HCT116 (cell line): ENCODE measurements around the gene PDE7B. TPM values are rescaled to one million over a fixed set of nuclear protein-coding genes. Genes with fewer than 3 reads are reported as not detected.

Source experiments
- ATAC-seq: fragments of 200-7000 bp; cut with Tn5 transposase; 2 replicates; pipeline ENCODE4 v1.9.1; 2020; ENCODE audit warnings: mild to moderate bottlenecking, moderate library complexity
- BruUV-seq: library from RNA; stranded (reverse); fragments of 400-500 nt; replicated peaks from 2 replicates; lab custom pipeline; 2021; lab: Mats Ljungman, UMichigan
- CTCF ChIA-PET: fragments of 300-600 bp; sonication (Branson Sonifier 250); formaldehyde crosslinking; loops from one replicate; lab custom pipeline; 2021; ENCODE audit warnings: antibody characterized with exemption; lab: Charles Lee
- POLR2A ChIA-PET: fragments of 300-600, 350-600 bp; sonication (Branson Sonifier 250); formaldehyde crosslinking; loops from one replicate; lab custom pipeline; 2021; ENCODE audit warnings: antibody characterized with exemption; lab: Charles Lee
- RAD21 ChIA-PET, 2 experiments: fragments of 300-600 bp; sonication (Branson Sonifier 250); formaldehyde crosslinking; loops; one replicate each; lab custom pipeline; 2023; ENCODE audit warnings: low total read pairs in 2 of 2; ENCODE audit not compliant: uncharacterized antibody in 2 of 2, unreplicated experiment in 2 of 2, low non-redundant PET in 1 of 2; lab: Charles Lee
- DNase-seq: peaks from one replicate; pipeline ENCODE4 v3.0.0-alpha.2; 2010; ENCODE audit warnings: low read depth, low spot score
- H2AFZ ChIP-seq: fragments of 200-600 bp; shearing (Covaris generic), sonication (generic); 2 replicates; pipeline ENCODE4 v1.6.1; 2017; ENCODE audit warnings: low read depth, mixed run types, mixed read lengths, antibody characterized with exemption, low read length; ENCODE audit not compliant: poor library complexity, severe bottlenecking
- H3K27ac ChIP-seq: 2 replicates; pipeline ENCODE4 v1.5.1; 2012; ENCODE audit warnings: low read depth, low read length
- H3K27me3 ChIP-seq: fragments of 200-600 bp; sonication (generic); 2 replicates; pipeline ENCODE4 v1.6.1; 2016; ENCODE audit warnings: mixed run types, low read length, mixed read lengths; ENCODE audit not compliant: insufficient read depth
- H3K36me3 ChIP-seq, 2 experiments: fragments of 200-500 bp in 1 of 2; fragments of 200-600 bp in 1 of 2; sonication (Bioruptor generic) in 1 of 2; sonication (generic) in 1 of 2; 2 replicates each; pipeline versions ENCODE4 v1.5.1 to v1.6.1; 2014 to 2016; ENCODE audit warnings: low read length in 2 of 2, inconsistent platforms in 1 of 2, mixed read lengths in 1 of 2, mixed run types in 1 of 2; ENCODE audit not compliant: insufficient read depth in 2 of 2, control insufficient read depth in 1 of 2
- H3K4me1 ChIP-seq, 2 experiments: fragments of 200-600 bp in 1 of 2; sonication (generic) in 1 of 2; 2 replicates each; pipeline versions ENCODE4 v1.5.1 to v1.6.1; 2012 to 2017; ENCODE audit warnings: low read length in 2 of 2, inconsistent platforms in 1 of 2, mild to moderate bottlenecking in 1 of 2, mixed read lengths in 1 of 2, mixed run types in 1 of 2, moderate library complexity in 1 of 2; ENCODE audit not compliant: insufficient read depth in 2 of 2, control insufficient read depth in 1 of 2
- H3K4me2 ChIP-seq: fragments of 200-600 bp; sonication (generic); 2 replicates; pipeline ENCODE4 v1.6.1; 2017; ENCODE audit warnings: mixed run types, low read length, mixed read lengths
- H3K4me3 ChIP-seq, 2 experiments: fragments of 200-600 bp in 1 of 2; sonication (generic) in 1 of 2; replicated peaks in 1 of 2; 2 replicates each; pipeline ENCODE4 v1.5.1; 2011 to 2016; ENCODE audit warnings: low read length in 2 of 2, control low read depth in 1 of 2, low read depth in 1 of 2, mild to moderate bottlenecking in 1 of 2, mixed read lengths in 1 of 2, mixed run types in 1 of 2
- H3K79me2 ChIP-seq: fragments of 200-600 bp; sonication (generic); 2 replicates; pipeline ENCODE4 v1.6.1; 2017; ENCODE audit warnings: mild to moderate bottlenecking, mixed run types, low read length, moderate library complexity, mixed read lengths; ENCODE audit not compliant: insufficient read depth
- H3K9ac ChIP-seq: fragments of 200-600 bp; sonication (generic); 2 replicates; pipeline ENCODE4 v1.6.1; 2016; ENCODE audit warnings: low read length, mixed read lengths
- H3K9me2 ChIP-seq: fragments of 200-600 bp; sonication (generic), shearing (Covaris generic); 2 replicates; pipeline ENCODE4 v1.6.1; 2017; ENCODE audit warnings: mixed run types, mild to moderate bottlenecking, moderate library complexity; ENCODE audit not compliant: insufficient read depth
- H3K9me3 ChIP-seq, 2 experiments: fragments of 200-500 bp in 1 of 2; fragments of 200-600 bp in 1 of 2; sonication (Bioruptor generic) in 1 of 2; sonication (generic) in 1 of 2; 2 replicates each; pipeline ENCODE4 v1.6.1; 2014 to 2017; ENCODE audit warnings: low read length in 2 of 2, mixed read lengths in 2 of 2, inconsistent platforms in 1 of 2, low read depth in 1 of 2, mild to moderate bottlenecking in 1 of 2, mixed run types in 1 of 2, moderate library complexity in 1 of 2; ENCODE audit not compliant: control insufficient read depth in 1 of 2, insufficient read depth in 1 of 2
- H4K20me1 ChIP-seq: fragments of 200-600 bp; sonication (generic), shearing (Covaris generic); 2 replicates; pipeline ENCODE4 v1.6.1; 2017; ENCODE audit warnings: mixed run types, mild to moderate bottlenecking, moderate library complexity; ENCODE audit not compliant: insufficient read depth
- ELF1 ChIP-seq: IDR thresholded peaks from 2 replicates; pipeline ENCODE4 v1.6.1; 2012; ENCODE audit warnings: low read depth, borderline replicate concordance
- EZH2 ChIP-seq: fragments of 200-600 bp; sonication (generic); IDR thresholded peaks from 2 replicates; pipeline ENCODE4 v1.6.1; 2017; ENCODE audit warnings: antibody characterized with exemption, mixed run types
- EZH2phosphoT487 ChIP-seq: fragments of 200-600 bp; IDR thresholded peaks from 2 replicates; pipeline ENCODE4 v1.6.1; 2018; ENCODE audit warnings: antibody characterized with exemption, borderline replicate concordance
- FOSL1 ChIP-seq: IDR thresholded peaks from 2 replicates; pipeline ENCODE4 v1.6.1; 2012; ENCODE audit warnings: low read depth
- JUND ChIP-seq: IDR thresholded peaks from 2 replicates; pipeline ENCODE4 v1.6.1; 2012
- POLR2AphosphoS5 ChIP-seq: IDR thresholded peaks from 2 replicates; pipeline ENCODE4 v1.6.1; 2011; ENCODE audit warnings: mild to moderate bottlenecking, low read depth, low read length, moderate library complexity
- RAD21 ChIP-seq: IDR thresholded peaks from 2 replicates; pipeline ENCODE4 v1.6.1; 2012; ENCODE audit warnings: low read depth, mild to moderate bottlenecking
- SIN3A ChIP-seq: IDR thresholded peaks from 2 replicates; pipeline ENCODE4 v1.6.1; 2012; ENCODE audit warnings: low read depth
- SP1 ChIP-seq: IDR thresholded peaks from 2 replicates; pipeline ENCODE4 v1.6.1; 2012; ENCODE audit warnings: low read depth
- TCF7L2 ChIP-seq: IDR thresholded peaks from 2 replicates; pipeline ENCODE4 v1.7.0; 2011; ENCODE audit warnings: borderline replicate concordance, inconsistent platforms; ENCODE audit not compliant: insufficient read depth, insufficient read length; ENCODE audit errors: extremely low read depth
- YY1 ChIP-seq: IDR thresholded peaks from 2 replicates; pipeline ENCODE4 v1.6.1; 2011; ENCODE audit warnings: low read length, low read depth, moderate library complexity, mild to moderate bottlenecking; ENCODE audit not compliant: insufficient replicate concordance; ENCODE audit errors: extremely low read depth
- ZBTB33 ChIP-seq: IDR thresholded peaks from 2 replicates; pipeline ENCODE4 v1.6.1; 2011; ENCODE audit warnings: mild to moderate bottlenecking, low read length, moderate library complexity; ENCODE audit not compliant: insufficient replicate concordance; ENCODE audit errors: extremely low read depth
- ZFX ChIP-seq: fragments of 450-650 bp; IDR thresholded peaks from 2 replicates; pipeline ENCODE4 v1.6.1; 2017
- intact Hi-C: fragments of 100-400 bp; cut with micrococcal nuclease; formaldehyde crosslinking; loops from 2 replicates; pipeline ENCODE4 v1.10.0; 2022
- total RNA-seq: library from RNA; stranded (reverse); gene quantifications from one replicate; pipeline ENCODE4 v1.2.1, GENCODE V29; 2021; ENCODE audit not compliant: unreplicated experiment
- TF ChIP-seq, protein P1 (sequence below): IDR thresholded peaks from 2 replicates; pipeline ENCODE4 v1.6.1; 2012; ENCODE audit warnings: low read depth

PDE7B gene
- total RNA-seq, 1 experiment from 2014 or later = 0.61 TPM

- no peaks in the 10 kb centered on the region for H3K4me1 ChIP-seq
- H4K20me1 ChIP-seq = no peaks in the 10 kb centered on the region
- intact Hi-C loops = no loop called here
- H3K27me3 ChIP-seq = no peaks in the 10 kb centered on the region
- ATAC-seq (no peak), DNase-seq (no peak)
- H3K9me2 ChIP-seq = no peaks in the 10 kb centered on the region; the same call in 1 of the 2 replicates
- no peaks in the 10 kb centered on the region for H3K36me3 ChIP-seq
- POLR2A ChIA-PET = no interaction called here
- H3K27ac ChIP-seq = no peak overlapping the region
- no TSS peak for BruUV-seq
- H3K4me3 ChIP-seq = no peak overlapping the region
- H2AFZ ChIP-seq = no peak overlapping the region
- no peak overlapping the region for H3K9ac ChIP-seq
- no peak overlapping the region for H3K4me2 ChIP-seq
- TF ChIP-seq YY1 (no peak), SIN3A (no peak), POLR2AphosphoS5 (no peak), EZH2phosphoT487 (no peak), SP1 (no peak), ELF1 (no peak), RAD21 (no peak), ZFX (no peak)
- H3K9me3 ChIP-seq = no peaks in the 10 kb centered on the region
- RAD21 ChIA-PET = no interaction called here
- H3K79me2 ChIP-seq = no peaks in the 10 kb centered on the region
- CTCF ChIA-PET = no interaction called here
Measured at GRCh38 chr6:136114661-136115060, 263.2 kb downstream of the PDE7B start.

GRCh38 chr6:136115941-136116340, 264.4 kb downstream of the PDE7B start:
- H3K4me1 ChIP-seq = no peaks in the 10 kb centered on the region
- no peaks in the 10 kb centered on the region for H3K27me3 ChIP-seq
- ATAC-seq = no peak
- no peak overlapping the region for H2AFZ ChIP-seq
- DNase-seq = no peak
- no peaks in the 10 kb centered on the region for H3K36me3 ChIP-seq
- H3K4me3 ChIP-seq = no peak overlapping the region
- POLR2A ChIA-PET = no interaction called here
- H3K4me2 ChIP-seq = no peak overlapping the region
- H3K79me2 ChIP-seq = no peaks in the 10 kb centered on the region
- no peaks in the 10 kb centered on the region for H4K20me1 ChIP-seq
- TF ChIP-seq YY1 = no peak
- TF ChIP-seq FOSL1 = no peak
- TF ChIP-seq JUND = no peak
- no peak for TF ChIP-seq TCF7L2
- no peak for TF ChIP-seq EZH2phosphoT487
- TF ChIP-seq, protein P1, sequence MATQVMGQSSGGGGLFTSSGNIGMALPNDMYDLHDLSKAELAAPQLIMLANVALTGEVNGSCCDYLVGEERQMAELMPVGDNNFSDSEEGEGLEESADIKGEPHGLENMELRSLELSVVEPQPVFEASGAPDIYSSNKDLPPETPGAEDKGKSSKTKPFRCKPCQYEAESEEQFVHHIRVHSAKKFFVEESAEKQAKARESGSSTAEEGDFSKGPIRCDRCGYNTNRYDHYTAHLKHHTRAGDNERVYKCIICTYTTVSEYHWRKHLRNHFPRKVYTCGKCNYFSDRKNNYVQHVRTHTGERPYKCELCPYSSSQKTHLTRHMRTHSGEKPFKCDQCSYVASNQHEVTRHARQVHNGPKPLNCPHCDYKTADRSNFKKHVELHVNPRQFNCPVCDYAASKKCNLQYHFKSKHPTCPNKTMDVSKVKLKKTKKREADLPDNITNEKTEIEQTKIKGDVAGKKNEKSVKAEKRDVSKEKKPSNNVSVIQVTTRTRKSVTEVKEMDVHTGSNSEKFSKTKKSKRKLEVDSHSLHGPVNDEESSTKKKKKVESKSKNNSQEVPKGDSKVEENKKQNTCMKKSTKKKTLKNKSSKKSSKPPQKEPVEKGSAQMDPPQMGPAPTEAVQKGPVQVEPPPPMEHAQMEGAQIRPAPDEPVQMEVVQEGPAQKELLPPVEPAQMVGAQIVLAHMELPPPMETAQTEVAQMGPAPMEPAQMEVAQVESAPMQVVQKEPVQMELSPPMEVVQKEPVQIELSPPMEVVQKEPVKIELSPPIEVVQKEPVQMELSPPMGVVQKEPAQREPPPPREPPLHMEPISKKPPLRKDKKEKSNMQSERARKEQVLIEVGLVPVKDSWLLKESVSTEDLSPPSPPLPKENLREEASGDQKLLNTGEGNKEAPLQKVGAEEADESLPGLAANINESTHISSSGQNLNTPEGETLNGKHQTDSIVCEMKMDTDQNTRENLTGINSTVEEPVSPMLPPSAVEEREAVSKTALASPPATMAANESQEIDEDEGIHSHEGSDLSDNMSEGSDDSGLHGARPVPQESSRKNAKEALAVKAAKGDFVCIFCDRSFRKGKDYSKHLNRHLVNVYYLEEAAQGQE = no peak
- TF ChIP-seq ZBTB33 = no peak
- TF ChIP-seq EZH2 = no peak
- no peak for TF ChIP-seq ELF1
- H3K27ac ChIP-seq = no peak overlapping the region
- intact Hi-C loops = no loop called here
- CTCF ChIA-PET = no interaction called here
- H3K9me2 ChIP-seq = no peaks in the 10 kb centered on the region; the same call in 1 of the 2 replicates
- no peak overlapping the region for H3K9ac ChIP-seq
- RAD21 ChIA-PET = no interaction called here
- BruUV-seq = no TSS peak
- H3K9me3 ChIP-seq = no peaks in the 10 kb centered on the region
